ENCODE results near the gene CEP85. TPM values are rescaled to one million over a fixed set of nuclear protein-coding genes. Genes with fewer than 3 reads are reported as not detected.
A peak's percentile ranks its signal among the peaks of the same experiment; 100 is the strongest.

The CEP85 gene
- total and polyA plus RNA-seq, 4 donors: 2.6 to 14.6 (median 5.3) TPM

- Histone ChIP-seq H3K36me3 (ENCODE audit: control insufficient read depth in 4 of 4, insufficient read depth in 3 of 4, low read depth in 1 of 4, low read length in 3 of 4) (no peaks in the 10 kb centered on the region), H3K4me1 (ENCODE audit: control insufficient read depth in 4 of 4, insufficient read depth in 4 of 4, low read length in 3 of 4) (peaks cover 0 to 17% (median 4%) of the 10 kb centered on the region in 4 donors), H3K4me3 (ENCODE audit: low read depth in 1 of 3, low read length in 3 of 3) (no peak overlapping the region), H3K27ac (ENCODE audit: low read depth in 1 of 2, low read length in 2 of 2) (no peak overlapping the region), H3K9me3 (ENCODE audit: control insufficient read depth in 4 of 4, low read length in 3 of 4) (no peaks in the 10 kb centered on the region), H3K27me3 (ENCODE audit: control insufficient read depth in 4 of 4, insufficient read depth in 4 of 4, low read length in 3 of 4) (no peaks in the 10 kb centered on the region), H3K9ac (ENCODE audit: low read depth in 1 of 2, low read length in 2 of 2) (no peak overlapping the region)
- WGBS: 58% methylated on average over 22 of the region's 22 CpGs
- peak; percentile 76 for DNase-seq (ENCODE audit: low spot score)
- no peak for TF ChIP-seq JUND (IDR thresholded peaks at IDR 0.05)
- TF ChIP-seq CTCF (IDR thresholded peaks at IDR 0.05; ENCODE audit: low read depth, low read length, missing input control): peak; percentile 60
- TF ChIP-seq RAD21 (IDR thresholded peaks at IDR 0.05): peak; percentile 68 to 82
Observed at GRCh38 chr1:26284597-26285347, 50.8 kb downstream of the CEP85 start.

GRCh38 chr1:26285366-26286063, 51.5 kb downstream of the CEP85 start:
- H3K4me3 ChIP-seq (ENCODE audit: low read depth in 1 of 3, low read length in 3 of 3): no peak overlapping the region
- peak; percentile 62 for DNase-seq (ENCODE audit: low spot score)
- TF ChIP-seq HNF4A (conservative IDR thresholded peaks at IDR 0.05): no peak
- TF ChIP-seq TAF1 (conservative IDR thresholded peaks at IDR 0.05): no peak
- no peak for TF ChIP-seq JUND (IDR thresholded peaks at IDR 0.05)
- TF ChIP-seq SP1 (IDR thresholded peaks at IDR 0.05): no peak
- no peak for TF ChIP-seq REST (IDR thresholded peaks at IDR 0.05)
- TF ChIP-seq CTCF (IDR thresholded peaks at IDR 0.05; ENCODE audit: low read depth, low read length, missing input control): peak; percentile 8
- H3K27ac ChIP-seq (ENCODE audit: low read depth in 1 of 2, low read length in 2 of 2): no peak overlapping the region
- H3K9ac ChIP-seq (ENCODE audit: low read depth in 1 of 2, low read length in 2 of 2): no peak overlapping the region
- peaks cover 0 to 17% (median 3%) of the 10 kb centered on the region in 4 donors for H3K4me1 ChIP-seq (ENCODE audit: control insufficient read depth in 4 of 4, insufficient read depth in 4 of 4, low read length in 3 of 4)
- 85% methylated on average over 19 of the region's 19 CpGs for WGBS
- H3K27me3 ChIP-seq (ENCODE audit: control insufficient read depth in 4 of 4, insufficient read depth in 4 of 4, low read length in 3 of 4): no peaks in the 10 kb centered on the region
- H3K9me3 ChIP-seq (ENCODE audit: control insufficient read depth in 4 of 4, low read length in 3 of 4): no peaks in the 10 kb centered on the region
- H3K36me3 ChIP-seq (ENCODE audit: control insufficient read depth in 4 of 4, insufficient read depth in 3 of 4, low read depth in 1 of 4, low read length in 3 of 4): no peaks in the 10 kb centered on the region
